NK-92 (cell line): Measurements from ENCODE around the gene EPB41L4A.

Experiments used
- DNase-seq: peaks from one replicate; lab custom pipeline; 2025; ENCODE audit not compliant: unreplicated experiment; lab: John Stamatoyannopoulos, UW

EPB41L4A gene

GRCh38 chr5:112316006-112316405, 103.1 kb downstream of the EPB41L4A start:
- no peak for DNase-seq

- no peak for DNase-seq
Measured at GRCh38 chr5:112312295-112313275, 106.5 kb downstream of the EPB41L4A start.

- no peak for DNase-seq
Measured at GRCh38 chr5:112310746-112311145, 108.3 kb downstream of the EPB41L4A start.

- DNase-seq: no peak
Measured at GRCh38 chr5:112308608-112309007, 110.5 kb downstream of the EPB41L4A start.

GRCh38 chr5:112306956-112307355, 112.1 kb downstream of the EPB41L4A start:
- DNase-seq: no peak

- DNase-seq: no peak
Measured at GRCh38 chr5:112304743-112305142, 114.3 kb downstream of the EPB41L4A start.

GRCh38 chr5:112303685-112304084, 115.4 kb downstream of the EPB41L4A start:
- DNase-seq: no peak

- DNase-seq: no peak
Measured at GRCh38 chr5:112294126-112294525, 125.0 kb downstream of the EPB41L4A start.

GRCh38 chr5:112293587-112293986, 125.5 kb downstream of the EPB41L4A start:
- no peak for DNase-seq

GRCh38 chr5:112290691-112291090, 128.4 kb downstream of the EPB41L4A start:
- no peak for DNase-seq

- DNase-seq: no peak
Measured at GRCh38 chr5:112289465-112289864, 129.6 kb downstream of the EPB41L4A start.

- DNase-seq: no peak
Measured at GRCh38 chr5:112283943-112284929, 134.8 kb downstream of the EPB41L4A start.

GRCh38 chr5:112283034-112283582, 136.0 kb downstream of the EPB41L4A start:
- DNase-seq: no peak

GRCh38 chr5:112279082-112279481, 140.0 kb downstream of the EPB41L4A start:
- DNase-seq: no peak

- DNase-seq: no peak
Measured at GRCh38 chr5:112276991-112277390, 142.1 kb downstream of the EPB41L4A start.

- no peak for DNase-seq
Measured at GRCh38 chr5:112275671-112276070, 143.4 kb downstream of the EPB41L4A start.

- no peak for DNase-seq
Measured at GRCh38 chr5:112270299-112271293, 148.5 kb downstream of the EPB41L4A start.

GRCh38 chr5:112267231-112267630, 151.8 kb downstream of the EPB41L4A start:
- DNase-seq: no peak

- no peak for DNase-seq
Measured at GRCh38 chr5:112264666-112265065, 154.4 kb downstream of the EPB41L4A start.

GRCh38 chr5:112264151-112264550, 154.9 kb downstream of the EPB41L4A start:
- no peak for DNase-seq
